ENCODE data around the gene NEU1. TPM values are rescaled to one million over a fixed set of nuclear protein-coding genes. Genes with fewer than 3 reads are reported as not detected.

NEU1 gene
- polyA plus RNA-seq, 1 donor from 2014 or later: 40.9 TPM

- Histone ChIP-seq H3K9me3 (ENCODE audit: low read length) (no peaks in the 10 kb centered on the region), H3K27me3 (ENCODE audit: insufficient read depth, low read depth, low read length) (no peaks in the 10 kb centered on the region), H3K36me3 (ENCODE audit: insufficient read depth, low read length) (peaks cover 6% of the 10 kb centered on the region)
Measured at GRCh38 chr6:31892821-31893220, 30.2 kb upstream of the NEU1 start.

GRCh38 chr6:31889331-31889972 lies 26.8 kb upstream of the NEU1 start:
- no peaks in the 10 kb centered on the region for H3K9me3 ChIP-seq (ENCODE audit: low read length)
- no peaks in the 10 kb centered on the region for H4K20me1 ChIP-seq (ENCODE audit: insufficient read depth)
- no peak overlapping the region for H3K9ac ChIP-seq (ENCODE audit: low read length)
- H3K4me3 ChIP-seq (ENCODE audit: low read length): no peak overlapping the region
- H3K27me3 ChIP-seq (ENCODE audit: insufficient read depth, low read depth, low read length): no peaks in the 10 kb centered on the region
- no peak overlapping the region for H2AFZ ChIP-seq (ENCODE audit: low read depth, low read length)
- no peaks in the 10 kb centered on the region for H3F3A ChIP-seq (ENCODE audit: insufficient read depth, low read length, poor library complexity, severe bottlenecking)
- H3K36me3 ChIP-seq (ENCODE audit: insufficient read depth, low read length): no peaks in the 10 kb centered on the region
- H3K79me2 ChIP-seq (replicated peaks; ENCODE audit: insufficient read depth, low read length): no peaks in the 10 kb centered on the region
- no peaks in the 10 kb centered on the region for H3K9me2 ChIP-seq (ENCODE audit: insufficient read depth, low read length)
- no peak overlapping the region for H3K4me2 ChIP-seq (ENCODE audit: low read length)
- H3K27ac ChIP-seq (ENCODE audit: low read length): no peak overlapping the region
- TF ChIP-seq MXI1 (conservative IDR thresholded peaks at IDR 0.05; ENCODE audit: poor library complexity, severe bottlenecking): no peak
- no peak for TF ChIP-seq POLR2AphosphoS5 (IDR thresholded peaks at IDR 0.05)
- no peak for TF ChIP-seq SMC3 (conservative IDR thresholded peaks at IDR 0.05; ENCODE audit: poor library complexity)
- no peak for TF ChIP-seq RAD21 (conservative IDR thresholded peaks at IDR 0.05)
- TF ChIP-seq EZH2 (IDR thresholded peaks at IDR 0.05; ENCODE audit: borderline replicate concordance, insufficient read depth, low read length, poor library complexity, severe bottlenecking): no peak
- TF ChIP-seq TAF1 (IDR thresholded peaks at IDR 0.05; ENCODE audit: low read depth): no peak
- TF ChIP-seq REST (IDR thresholded peaks at IDR 0.05; ENCODE audit: borderline replicate concordance): no peak
- TF ChIP-seq EP300 (conservative IDR thresholded peaks at IDR 0.05; ENCODE audit: poor library complexity, severe bottlenecking): no peak
- no peak for TF ChIP-seq CTCF (IDR thresholded peaks at IDR 0.05; ENCODE audit: poor library complexity, severe bottlenecking)

More at GRCh38 chr6:31892821-31893220, 30.2 kb upstream of the NEU1 start:
- Histone ChIP-seq H3K4me3 (ENCODE audit: low read length) (no peak overlapping the region), H3K9ac (ENCODE audit: low read length) (no peak overlapping the region), H3K27ac (ENCODE audit: low read length) (no peak overlapping the region), H2AFZ (ENCODE audit: low read depth, low read length) (no peak overlapping the region), H3K4me2 (ENCODE audit: low read length) (no peak overlapping the region), H4K20me1 (ENCODE audit: insufficient read depth) (no peaks in the 10 kb centered on the region), H3K79me2 (replicated peaks; ENCODE audit: insufficient read depth, low read length) (peaks cover 21% of the 10 kb centered on the region), H3F3A (ENCODE audit: insufficient read depth, low read length, poor library complexity, severe bottlenecking) (no peaks in the 10 kb centered on the region), H3K9me2 (ENCODE audit: insufficient read depth, low read length) (no peaks in the 10 kb centered on the region)
- TF ChIP-seq EZH2 (IDR thresholded peaks at IDR 0.05; ENCODE audit: borderline replicate concordance, insufficient read depth, low read length, poor library complexity, severe bottlenecking): no peak

All from neural cell (in vitro differentiated cells).